ENCODE measurements around the gene EFNB2. TPM values are rescaled to one million over a fixed set of nuclear protein-coding genes. Genes with fewer than 3 reads are reported as not detected.

Gene EFNB2
- total and polyA plus RNA-seq, 5 experiments from 2014 or later: 0.12 to 0.49 (median 0.49) TPM; not detected in 2

DNA sequence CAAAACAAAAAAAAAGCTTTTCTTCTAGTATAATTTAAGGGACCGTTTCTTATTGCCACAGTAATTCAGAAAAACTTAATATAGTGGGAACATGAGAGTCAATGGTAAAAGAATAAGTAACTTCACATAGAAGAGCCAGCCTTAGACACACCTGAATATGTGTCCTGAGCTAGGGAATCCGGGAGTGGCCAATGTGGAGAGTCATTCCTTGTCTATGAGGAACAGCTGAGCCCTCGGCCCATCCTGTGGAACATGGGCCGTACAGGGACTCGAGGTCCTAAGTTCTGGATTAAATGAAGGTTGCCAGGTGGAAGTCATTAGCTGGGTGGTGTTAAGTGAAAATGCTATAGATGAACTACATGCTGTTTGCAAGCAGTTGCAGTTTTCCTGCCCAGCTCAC, 32.2 kb downstream of the EFNB2 start:
- peaks cover 0 to 3% (median 0%) of the 10 kb centered on the region in 4 donors for H3K4me1 Mint-ChIP-seq
- POLR2A ChIA-PET: no interaction called here
- H3K9me3 Mint-ChIP-seq: no peaks in the 10 kb centered on the region
- H3K36me3 Mint-ChIP-seq: no peaks in the 10 kb centered on the region
- H3K4me3 Mint-ChIP-seq: no peak overlapping the region
- peaks cover 6 to 28% (median 17%) of the 10 kb centered on the region in 5 donors for H3K27me3 Mint-ChIP-seq
- ATAC-seq (no peak), DNase-seq (no peak)
- H3K27ac Mint-ChIP-seq: no peak overlapping the region

- no peak overlapping the region for H3K27ac Mint-ChIP-seq
- H3K9me3 Mint-ChIP-seq: no peaks in the 10 kb centered on the region
- H3K27me3 Mint-ChIP-seq: peaks cover 16 to 53% (median 33%) of the 10 kb centered on the region in 5 donors
- H3K4me3 Mint-ChIP-seq: no peak overlapping the region
- ATAC-seq (no peak), DNase-seq (no peak)
- no peaks in the 10 kb centered on the region for H3K4me1 Mint-ChIP-seq
- POLR2A ChIA-PET: no interaction called here
- no peaks in the 10 kb centered on the region for H3K36me3 Mint-ChIP-seq
These were observed 35.0 kb downstream of the EFNB2 start for GRCh38 chr13:106500445-106500844.

DNA sequence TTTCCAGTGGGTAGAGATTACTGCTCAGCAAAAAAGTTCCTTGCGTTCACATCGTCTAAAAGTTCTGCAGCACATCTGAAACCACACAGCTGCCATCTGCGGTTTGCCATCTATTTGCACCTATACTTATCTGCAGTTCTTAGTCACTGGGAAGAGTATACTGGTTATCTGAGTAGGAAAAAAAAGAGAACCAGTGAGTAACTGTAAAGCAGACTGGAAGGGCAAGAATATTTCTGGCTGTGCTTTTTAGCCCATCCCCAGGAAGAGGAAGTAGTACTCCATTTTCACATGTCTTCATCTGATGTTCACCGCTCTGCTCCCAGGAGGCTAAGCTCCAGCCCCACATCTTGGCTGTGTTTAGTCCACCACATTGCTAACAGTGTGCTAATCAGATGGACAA, 35.6 kb downstream of the EFNB2 start:
- Mint-ChIP-seq H3K27me3 (peaks cover 17 to 56% (median 35%) of the 10 kb centered on the region in 5 donors), H3K4me3 (no peak overlapping the region), H3K27ac (no peak overlapping the region), H3K36me3 (no peaks in the 10 kb centered on the region), H3K9me3 (no peaks in the 10 kb centered on the region), H3K4me1 (no peaks in the 10 kb centered on the region)
- no peak for ATAC-seq
- DNase-seq: no peak
- POLR2A ChIA-PET: no interaction called here

GRCh38 chr13:106499113-106499512, 36.3 kb downstream of the EFNB2 start:
- H3K4me1 Mint-ChIP-seq: no peaks in the 10 kb centered on the region
- ATAC-seq: no peak

DNA sequence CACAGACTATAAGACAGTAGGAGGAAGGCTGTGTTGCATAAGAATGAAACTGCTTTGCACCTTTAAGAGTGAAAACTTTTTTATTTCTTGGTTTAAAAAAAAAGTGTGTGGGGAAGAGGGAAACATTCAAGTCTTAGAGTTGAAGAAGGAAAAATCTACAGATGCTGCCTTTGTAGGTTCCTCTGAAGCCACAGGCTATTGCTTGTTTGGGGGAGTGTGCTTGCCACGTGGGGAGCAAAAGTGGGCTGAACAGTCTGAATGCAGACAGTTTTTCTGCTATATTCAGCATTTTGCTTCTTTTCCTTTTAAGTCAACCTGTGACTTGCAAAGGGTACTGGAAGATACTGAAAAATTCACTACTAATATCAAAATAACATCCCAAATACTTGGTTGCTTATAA, 36.9 kb downstream of the EFNB2 start:
- Mint-ChIP-seq H3K27me3 (peaks cover 23 to 61% (median 40%) of the 10 kb centered on the region in 5 donors), H3K36me3 (no peaks in the 10 kb centered on the region), H3K4me1 (peaks cover under 1 to 5% (median 4%) of the 10 kb centered on the region in 4 donors), H3K9me3 (no peaks in the 10 kb centered on the region), H3K27ac (no peak overlapping the region), H3K4me3 (no peak overlapping the region)
- ATAC-seq (no peak), DNase-seq (no peak)
- POLR2A ChIA-PET: no interaction called here

More at GRCh38 chr13:106499113-106499512, 36.3 kb downstream of the EFNB2 start:
- Mint-ChIP-seq H3K4me3 (no peak overlapping the region), H3K36me3 (no peaks in the 10 kb centered on the region), H3K9me3 (no peaks in the 10 kb centered on the region), H3K27ac (no peak overlapping the region), H3K27me3 (peaks cover 18 to 56% (median 35%) of the 10 kb centered on the region in 5 donors)
- no peak for DNase-seq
- POLR2A ChIA-PET: no interaction called here

DNA sequence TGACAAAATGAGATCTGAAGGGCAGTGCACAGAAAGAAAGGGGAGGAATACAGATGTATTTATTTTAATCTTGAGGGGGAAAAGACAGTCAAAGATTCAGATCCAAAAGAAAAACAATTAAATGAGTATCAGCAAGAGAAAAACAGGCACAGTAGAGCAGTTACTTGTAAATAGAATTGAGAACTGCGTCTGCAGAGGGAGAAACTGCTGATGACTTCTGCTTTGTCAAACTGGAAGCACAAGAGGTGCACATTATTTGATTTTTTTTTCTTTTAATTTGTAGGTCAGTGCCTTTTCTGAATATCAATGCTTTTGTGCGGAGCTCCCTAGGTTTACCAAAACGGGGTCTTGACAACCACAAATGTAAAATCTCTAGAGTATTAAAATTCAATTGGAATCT, 37.3 kb downstream of the EFNB2 start:
- H3K36me3 Mint-ChIP-seq: no peaks in the 10 kb centered on the region
- DNase-seq (no peak), ATAC-seq (no peak)
- POLR2A ChIA-PET: no interaction called here
- H3K27me3 Mint-ChIP-seq: peaks cover 27 to 65% (median 41%) of the 10 kb centered on the region in 5 donors
- H3K9me3 Mint-ChIP-seq: no peaks in the 10 kb centered on the region
- H3K27ac Mint-ChIP-seq: no peak overlapping the region
- H3K4me3 Mint-ChIP-seq: no peak overlapping the region
- peaks cover 3 to 9% (median 9%) of the 10 kb centered on the region in 4 donors for H3K4me1 Mint-ChIP-seq

- Mint-ChIP-seq H3K36me3 (peaks cover 0 to 3% (median 0%) of the 10 kb centered on the region in 3 donors), H3K27me3 (peaks cover 34 to 66% (median 48%) of the 10 kb centered on the region in 5 donors), H3K27ac (no peak overlapping the region), H3K4me1 (peaks cover 4 to 13% (median 12%) of the 10 kb centered on the region in 4 donors), H3K9me3 (peaks cover 0 to 1% (median 0%) of the 10 kb centered on the region in 9 donors), H3K4me3 (no peak overlapping the region)
- DNase-seq: no peak
- no peak for ATAC-seq
- POLR2A ChIA-PET: no interaction called here
These were observed 38.4 kb downstream of the EFNB2 start for GRCh38 chr13:106497079-106497478.

DNA sequence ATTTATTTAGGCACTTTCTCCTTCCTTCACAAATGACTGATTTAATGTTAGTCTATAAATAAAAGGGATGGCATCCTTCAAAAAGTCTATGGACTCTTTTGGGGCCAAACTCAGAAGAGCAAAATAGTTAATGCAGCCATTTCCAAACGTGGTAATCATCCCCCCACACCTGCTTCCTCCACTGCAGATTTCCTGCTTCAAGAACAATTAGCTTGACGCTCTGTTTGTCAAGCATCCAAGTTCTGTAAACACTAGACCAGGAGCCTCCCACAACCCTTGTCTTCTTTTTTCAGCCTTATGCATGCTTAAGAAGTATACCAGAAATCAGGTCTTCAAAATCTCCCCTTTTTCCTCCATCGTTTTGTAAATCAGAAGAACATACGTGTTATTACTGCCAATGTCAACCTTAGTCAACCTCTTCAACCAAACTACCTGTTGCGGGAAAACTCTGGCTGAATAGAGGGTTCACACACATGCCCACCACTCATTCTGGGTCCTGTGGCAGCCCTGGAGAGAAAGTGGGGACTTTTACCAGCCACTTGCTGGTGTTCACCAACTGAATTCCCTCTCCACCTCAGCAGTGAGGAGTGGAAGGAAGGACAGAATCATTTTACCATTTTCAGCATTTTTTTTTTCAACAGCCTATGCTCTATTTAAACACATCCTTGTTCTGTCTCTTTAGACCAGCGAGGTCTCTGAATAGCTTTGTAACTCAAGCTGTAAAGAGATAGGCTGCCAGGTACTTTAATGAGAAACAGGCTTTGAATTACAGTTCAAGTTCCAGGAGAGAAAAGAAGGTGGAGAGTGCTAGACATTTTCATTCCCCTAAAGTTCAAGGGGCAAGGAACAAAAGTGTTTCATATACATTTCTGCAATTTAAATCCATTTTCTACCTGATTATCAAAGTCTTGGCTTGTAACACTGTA, 39.1 kb downstream of the EFNB2 start:
- peaks cover 0 to 3% (median 0%) of the 10 kb centered on the region in 9 donors for H3K9me3 Mint-ChIP-seq
- ATAC-seq (no peak), DNase-seq (no peak)
- POLR2A ChIA-PET: no interaction called here
- peaks cover 9 to 20% (median 15%) of the 10 kb centered on the region in 4 donors for H3K4me1 Mint-ChIP-seq
- peaks cover 0 to 7% (median 0%) of the 10 kb centered on the region in 3 donors for H3K36me3 Mint-ChIP-seq
- peaks cover 39 to 71% (median 55%) of the 10 kb centered on the region in 5 donors for H3K27me3 Mint-ChIP-seq
- H3K4me3 Mint-ChIP-seq: no peak overlapping the region
- no peak overlapping the region for H3K27ac Mint-ChIP-seq

GRCh38 chr13:106494936-106495335, 40.5 kb downstream of the EFNB2 start:
- peaks cover 15 to 29% (median 24%) of the 10 kb centered on the region in 4 donors for H3K4me1 Mint-ChIP-seq
- no peak overlapping the region for H3K27ac Mint-ChIP-seq
- no peak overlapping the region for H3K4me3 Mint-ChIP-seq
- peaks cover 47 to 66% (median 61%) of the 10 kb centered on the region in 5 donors for H3K27me3 Mint-ChIP-seq
- POLR2A ChIA-PET: no interaction called here
- peaks cover 0 to 7% (median 0%) of the 10 kb centered on the region in 3 donors for H3K36me3 Mint-ChIP-seq
- peaks cover 0 to 5% (median 0%) of the 10 kb centered on the region in 9 donors for H3K9me3 Mint-ChIP-seq
- no peak for ATAC-seq
- DNase-seq: no peak

DNA sequence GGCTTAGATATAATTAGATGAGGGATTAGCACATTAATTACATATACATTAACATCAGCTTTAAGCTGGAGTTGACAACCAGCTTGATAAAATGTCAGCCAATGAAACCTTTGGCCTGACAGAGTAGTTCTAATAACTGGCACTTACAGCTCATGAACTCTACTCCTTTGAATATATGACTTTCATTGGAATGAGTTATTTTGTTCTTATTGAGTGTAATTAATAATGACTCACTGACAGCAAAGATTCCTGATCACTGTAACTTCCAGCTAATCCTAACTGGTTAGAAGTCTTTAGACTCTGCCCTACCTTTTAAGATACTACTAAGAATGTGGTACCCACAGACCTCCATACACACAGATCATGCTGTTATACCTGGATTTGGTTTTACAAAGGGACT, 41.0 kb downstream of the EFNB2 start:
- ATAC-seq (no peak), DNase-seq (no peak)
- no peak overlapping the region for H3K27ac Mint-ChIP-seq
- H3K4me3 Mint-ChIP-seq: no peak overlapping the region
- H3K36me3 Mint-ChIP-seq: peaks cover 0 to 7% (median 0%) of the 10 kb centered on the region in 3 donors
- H3K27me3 Mint-ChIP-seq: peaks cover 48 to 67% (median 61%) of the 10 kb centered on the region in 5 donors
- POLR2A ChIA-PET: no interaction called here
- H3K9me3 Mint-ChIP-seq: peaks cover 0 to 5% (median 0%) of the 10 kb centered on the region in 9 donors
- peaks cover 15 to 29% (median 24%) of the 10 kb centered on the region in 4 donors for H3K4me1 Mint-ChIP-seq

DNA sequence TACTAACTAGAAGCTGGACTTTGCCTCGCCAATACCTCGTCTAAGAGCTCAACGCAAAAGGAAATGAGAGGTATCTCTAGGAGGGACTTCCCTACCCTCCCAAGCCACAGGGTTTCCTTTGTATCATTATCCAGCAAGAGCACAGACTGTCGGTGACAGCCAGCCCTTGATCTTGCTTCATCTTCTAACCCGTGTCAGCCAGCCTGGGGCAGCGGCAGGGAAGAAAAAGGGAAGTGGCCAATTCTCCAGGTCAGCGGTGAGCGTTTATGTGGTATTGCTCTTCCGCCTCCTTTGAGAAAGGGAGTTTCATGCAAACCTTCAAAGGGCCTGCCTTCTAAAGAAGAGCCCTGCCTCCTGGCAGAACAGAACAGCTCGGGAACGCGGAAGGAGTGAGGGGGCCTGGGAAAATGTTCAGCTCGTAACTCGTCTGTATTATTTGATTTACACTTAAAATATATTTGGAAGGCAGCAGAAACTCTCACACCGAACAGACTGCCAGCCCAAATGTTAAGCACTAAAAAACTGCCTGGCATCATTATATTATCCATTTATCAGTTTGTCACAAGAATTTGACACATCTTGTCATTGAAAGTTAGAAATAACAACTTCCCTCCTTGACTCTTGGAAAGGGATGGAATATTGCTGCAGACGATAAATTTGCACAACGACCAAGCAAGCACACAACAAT, 41.8 kb downstream of the EFNB2 start:
- POLR2A ChIA-PET: no interaction called here
- Mint-ChIP-seq H3K4me3 (peak overlapping the region in 4 of 10 donors; percentile 6 to 31 (median 12)), H3K27me3 (peaks cover 54 to 72% (median 66%) of the 10 kb centered on the region in 5 donors), H3K36me3 (peaks cover 0 to 7% (median 0%) of the 10 kb centered on the region in 3 donors), H3K27ac (peak overlapping the region in 1 of 10 donors; percentile 13), H3K9me3 (peaks cover 0 to 5% (median 0%) of the 10 kb centered on the region in 9 donors), H3K4me1 (peaks cover 15 to 29% (median 24%) of the 10 kb centered on the region in 4 donors)
- ATAC-seq (peak in 1 of 2 donors; percentile 56), DNase-seq (no peak)

GRCh38 chr13:106492588-106493475, 42.6 kb downstream of the EFNB2 start:
- ATAC-seq (no peak), DNase-seq (no peak)
- POLR2A ChIA-PET: no interaction called here
- Mint-ChIP-seq H3K36me3 (peaks cover 0 to 7% (median 0%) of the 10 kb centered on the region in 3 donors), H3K4me1 (peaks cover 15 to 29% (median 24%) of the 10 kb centered on the region in 4 donors), H3K4me3 (no peak overlapping the region), H3K27me3 (peaks cover 53 to 72% (median 60%) of the 10 kb centered on the region in 5 donors), H3K27ac (no peak overlapping the region), H3K9me3 (peaks cover 0 to 5% (median 0%) of the 10 kb centered on the region in 9 donors)

Data from naive thymus-derived CD8-positive, alpha-beta T cell (primary cell).